NCI-H446 treated with DMSO at 0.1 percent for 48 hours (cell line): Measurements from ENCODE around the gene DBN1.
"Not testable (repeated sequence)": the region's sequence is repeated elsewhere in the genome, so short reads cannot be mapped to it uniquely, and the experiment has no call there.

ENCODE experiments used
- DNase-seq: peaks from one replicate; lab custom pipeline; 2025; lab: John Stamatoyannopoulos, UW

The DBN1 gene

DNA sequence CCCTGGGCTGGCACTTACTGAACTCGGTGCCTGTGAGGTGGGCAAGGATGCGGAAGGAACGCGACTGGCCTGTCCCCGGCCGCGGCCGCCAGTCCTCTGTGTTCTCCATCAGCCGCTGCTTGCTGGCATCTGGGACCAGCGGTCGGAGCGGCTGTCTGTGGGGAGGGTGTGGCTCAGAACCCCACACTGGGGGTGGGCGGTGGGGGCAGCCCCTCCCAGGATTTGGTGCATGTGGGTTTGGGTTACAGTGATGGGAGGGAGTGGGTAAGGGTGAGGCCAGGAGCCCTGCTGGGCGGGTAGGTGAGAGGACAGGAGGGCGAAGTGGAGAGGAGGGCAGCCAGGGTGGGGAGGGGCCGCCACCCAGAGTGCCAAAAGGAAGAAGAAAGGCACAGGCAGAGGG lies 17.6 kb upstream of the DBN1 start:
- no peak for DNase-seq

DNA sequence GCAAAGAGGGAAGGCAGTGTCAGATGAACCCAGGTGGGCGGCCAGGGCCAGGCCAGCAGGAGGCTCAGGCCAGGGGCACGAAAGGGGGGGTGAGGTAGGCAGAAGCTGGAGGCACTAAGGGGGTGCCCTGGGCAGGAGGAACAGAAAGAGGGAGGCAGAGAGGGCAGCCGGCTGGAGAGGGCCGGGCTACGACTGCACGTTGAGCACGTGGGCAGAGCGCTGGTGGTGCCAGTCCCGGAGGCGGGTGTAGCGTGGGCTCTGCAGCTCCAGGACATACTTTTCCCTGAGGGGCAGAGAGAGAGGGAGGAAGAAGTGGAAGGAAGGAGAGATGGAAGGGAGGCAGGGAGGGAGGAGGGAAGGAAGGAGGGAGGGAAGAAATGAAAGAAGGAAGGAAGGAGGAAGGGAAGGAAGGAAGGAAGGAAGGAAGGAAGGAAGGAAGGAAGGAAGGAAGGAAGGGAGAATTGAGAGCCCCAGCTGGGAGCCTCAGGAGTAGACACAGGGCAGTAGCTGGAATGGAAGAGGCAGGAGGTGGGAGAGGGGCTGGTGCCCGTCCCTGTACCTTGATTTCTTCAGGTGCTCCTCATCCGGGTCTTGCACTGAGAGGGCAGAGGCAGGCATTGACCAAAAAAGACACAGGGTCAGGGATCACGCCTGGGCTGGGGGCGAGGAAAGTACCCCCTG lies 17.0 kb upstream of the DBN1 start:
- no peak for DNase-seq

DNA sequence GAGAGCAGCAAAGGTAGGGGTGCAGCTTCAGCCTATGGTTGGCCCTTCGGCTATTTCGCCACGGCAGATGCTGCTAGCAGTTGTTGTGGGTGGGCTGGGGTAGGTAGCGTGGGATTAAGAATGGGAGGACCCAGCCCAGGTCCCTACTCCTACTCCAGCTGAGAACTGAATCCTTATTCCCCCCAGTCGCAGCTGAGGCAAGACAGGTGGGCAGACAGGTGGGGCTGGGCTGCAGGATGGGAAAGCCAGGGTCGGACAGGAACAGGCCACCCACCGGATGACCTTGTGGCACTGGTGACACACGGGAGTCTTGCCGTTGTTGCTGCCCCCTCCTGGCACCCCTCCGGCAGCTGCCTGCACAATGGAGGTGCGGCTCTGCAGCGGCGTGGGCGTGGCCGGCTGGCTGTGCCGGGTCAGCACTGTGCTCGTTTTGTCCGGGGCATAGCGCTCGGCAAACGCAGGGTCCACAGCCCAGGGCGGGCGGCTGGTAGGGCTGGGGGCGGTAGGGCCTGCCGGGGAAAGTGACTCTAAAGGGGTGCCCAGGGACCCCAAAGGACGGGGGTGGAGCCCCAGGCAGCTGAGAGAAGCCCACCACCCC lies 15.8 kb upstream of the DBN1 start:
- DNase-seq: no peak

DNA sequence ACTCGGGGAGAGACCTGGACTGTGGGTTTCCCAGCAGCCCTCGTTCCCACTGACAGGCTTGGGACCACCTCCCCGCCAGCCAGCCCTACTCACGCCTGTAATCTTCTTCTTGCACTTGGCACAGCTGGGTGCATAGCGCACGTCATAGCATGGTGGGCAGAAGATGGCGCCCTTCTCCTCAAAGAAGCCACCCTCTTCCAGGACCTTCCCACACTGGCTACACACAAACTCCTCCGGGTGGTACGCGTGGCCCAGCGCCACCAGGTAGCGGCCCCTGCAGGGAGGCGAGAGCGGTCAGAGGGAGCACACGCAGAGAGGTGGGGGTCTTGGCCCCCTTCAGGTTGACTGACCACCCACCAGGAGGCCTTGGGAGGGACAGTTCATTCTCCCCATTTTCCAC lies 14.5 kb upstream of the DBN1 start:
- no peak for DNase-seq

DNA sequence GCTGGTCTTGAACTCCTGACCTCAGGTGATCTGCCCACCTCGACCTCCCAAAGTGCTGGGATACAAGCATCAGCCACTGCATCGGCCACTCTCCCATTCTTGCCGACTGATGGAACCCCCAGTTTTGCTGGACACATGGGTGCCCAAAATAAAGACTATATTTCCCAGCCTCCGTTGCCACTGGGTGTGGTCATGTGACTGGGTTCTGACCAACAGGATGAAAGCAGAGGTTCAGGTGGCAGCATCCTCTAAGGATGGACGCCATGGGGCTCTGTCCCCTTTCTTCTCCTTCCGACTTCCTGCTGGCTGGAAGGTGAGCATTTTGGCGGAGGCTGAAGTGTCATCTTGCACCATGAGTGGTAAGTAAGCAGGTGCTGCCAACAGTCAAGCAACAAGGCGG lies 13.7 kb upstream of the DBN1 start:
- no peak for DNase-seq

DNA sequence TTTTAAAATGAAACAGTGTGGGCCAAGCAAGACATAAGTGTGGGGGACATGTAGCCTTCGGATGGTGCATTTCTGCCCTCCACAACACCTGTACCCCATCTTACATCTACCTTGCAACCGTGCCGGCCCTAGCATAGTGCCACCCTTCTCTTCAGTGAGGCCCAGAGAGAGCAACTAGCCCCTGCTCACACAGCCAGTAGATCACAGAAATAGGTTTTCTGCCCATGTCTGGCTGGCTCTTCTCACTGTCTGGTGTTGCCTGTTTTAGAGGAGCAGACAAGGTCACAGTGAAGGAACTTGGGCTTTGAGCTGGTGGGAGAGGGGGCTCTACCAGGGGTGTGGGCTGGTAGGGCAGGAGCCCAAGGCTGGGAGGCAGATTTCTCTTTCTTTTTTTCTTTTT lies 12.8 kb upstream of the DBN1 start:
- no peak for DNase-seq

DNA sequence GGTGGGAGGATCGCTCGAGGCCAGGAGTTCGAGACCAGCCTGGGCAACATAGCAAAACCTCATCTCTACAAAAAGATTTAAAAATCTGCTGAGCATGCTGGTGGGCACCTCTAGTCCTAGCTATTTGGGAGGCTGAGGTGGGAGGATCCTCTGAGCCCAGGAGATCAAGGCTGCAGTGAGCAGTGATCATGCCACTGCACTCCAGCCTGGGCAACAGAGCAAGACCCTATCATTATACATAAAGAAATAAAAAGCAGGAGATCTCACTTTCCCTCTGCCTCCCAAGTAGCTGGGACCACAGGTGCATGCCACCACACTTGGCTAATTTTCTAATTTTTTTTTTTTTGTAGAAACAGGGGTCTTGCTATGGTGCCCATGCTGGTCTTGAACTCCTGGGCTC lies 12.3 kb upstream of the DBN1 start:
- DNase-seq: not testable (repeated sequence)

DNA sequence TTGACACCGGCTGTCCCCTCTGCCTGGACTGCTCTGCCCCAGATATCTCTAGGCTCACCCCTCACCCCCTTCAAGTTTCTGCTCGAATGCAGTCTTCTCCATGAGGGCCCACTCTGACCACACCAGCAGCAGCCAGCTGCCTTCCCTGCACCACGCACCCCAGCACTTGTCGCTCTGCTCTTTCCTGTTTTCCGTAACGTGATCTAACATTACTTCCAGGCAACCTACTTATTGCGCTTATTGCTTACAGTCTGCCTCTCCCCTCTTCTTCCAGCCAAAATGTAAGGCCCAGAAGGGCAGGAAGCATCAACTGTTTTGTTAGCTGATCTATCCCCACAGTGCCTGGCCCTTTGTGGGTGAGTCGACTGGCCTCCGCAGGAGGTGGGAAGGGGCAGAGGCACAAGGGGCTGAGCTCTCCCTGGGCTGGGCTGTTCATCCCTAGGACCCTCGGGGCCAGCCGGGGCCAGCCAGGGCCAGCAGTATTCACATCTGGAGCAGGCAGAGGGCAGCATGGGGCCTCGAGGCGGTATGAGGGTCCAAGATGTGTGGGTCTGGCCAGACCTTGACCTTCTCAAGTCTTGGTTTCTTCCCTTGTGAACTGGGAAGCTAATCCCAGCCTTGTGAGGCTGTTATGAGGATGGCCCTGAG lies 11.6 kb upstream of the DBN1 start:
- DNase-seq: no peak

DNA sequence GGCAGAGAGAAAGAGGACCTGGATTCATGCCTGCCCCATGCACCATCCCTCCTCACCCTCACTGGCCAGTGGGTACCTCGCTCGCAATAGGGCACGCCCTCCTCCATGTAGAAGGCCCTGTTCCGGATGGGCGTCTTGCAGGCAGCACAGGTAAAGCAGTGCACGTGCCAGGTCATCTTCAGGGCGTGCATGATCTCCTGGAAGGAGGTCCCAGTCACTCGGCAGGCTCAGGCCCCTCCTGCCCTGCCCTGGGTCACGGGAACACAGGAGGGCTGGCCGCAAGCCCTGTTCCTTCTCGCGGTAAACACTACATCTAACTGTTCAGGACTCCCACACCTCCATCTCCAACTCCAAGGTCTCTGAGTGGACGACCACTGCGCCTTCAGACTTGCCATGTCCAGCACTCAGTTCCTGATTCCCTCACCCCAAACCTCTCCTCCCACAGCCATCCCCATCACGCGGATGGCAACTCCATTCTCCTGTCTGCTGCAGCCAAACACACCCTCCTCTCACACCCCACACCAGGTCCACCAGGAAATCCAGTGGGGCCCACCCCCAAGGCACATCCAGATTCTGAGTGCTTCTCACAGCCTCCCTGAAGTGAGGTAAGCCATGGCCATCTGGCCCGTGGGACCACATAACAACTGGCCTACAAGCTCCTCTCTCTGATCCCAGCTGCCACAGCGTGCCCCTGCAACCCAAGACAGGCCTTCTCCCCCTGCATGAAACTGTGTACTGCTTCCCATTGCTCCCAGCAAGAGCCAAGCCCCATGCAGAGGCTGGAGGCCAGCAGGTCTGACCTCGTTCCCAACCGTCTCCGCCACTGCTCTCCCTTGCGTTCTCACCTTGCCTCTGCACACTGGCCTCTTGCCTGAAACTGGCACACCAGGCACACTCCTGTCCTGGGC lies 10.8 kb upstream of the DBN1 start:
- no peak for DNase-seq

DNA sequence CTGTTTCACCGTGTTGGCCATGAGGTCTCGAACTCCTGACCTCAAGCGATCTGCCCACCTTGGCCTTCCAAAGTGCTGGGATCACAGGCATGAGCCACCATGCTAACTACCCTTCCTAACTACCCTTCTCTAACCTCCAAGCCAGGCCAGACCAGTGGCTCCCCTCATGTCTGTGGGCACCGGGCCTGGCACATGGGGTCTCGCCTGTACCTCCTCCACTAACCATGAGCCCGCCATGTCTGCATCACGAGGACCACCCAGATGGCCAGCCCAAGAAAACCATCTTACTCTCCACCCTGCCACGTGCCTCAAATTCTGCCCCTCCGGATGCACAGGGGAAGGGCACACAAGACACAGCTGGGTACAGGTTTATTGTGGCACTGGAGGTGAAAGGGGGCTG lies 9.6 kb upstream of the DBN1 start:
- no peak for DNase-seq

DNA sequence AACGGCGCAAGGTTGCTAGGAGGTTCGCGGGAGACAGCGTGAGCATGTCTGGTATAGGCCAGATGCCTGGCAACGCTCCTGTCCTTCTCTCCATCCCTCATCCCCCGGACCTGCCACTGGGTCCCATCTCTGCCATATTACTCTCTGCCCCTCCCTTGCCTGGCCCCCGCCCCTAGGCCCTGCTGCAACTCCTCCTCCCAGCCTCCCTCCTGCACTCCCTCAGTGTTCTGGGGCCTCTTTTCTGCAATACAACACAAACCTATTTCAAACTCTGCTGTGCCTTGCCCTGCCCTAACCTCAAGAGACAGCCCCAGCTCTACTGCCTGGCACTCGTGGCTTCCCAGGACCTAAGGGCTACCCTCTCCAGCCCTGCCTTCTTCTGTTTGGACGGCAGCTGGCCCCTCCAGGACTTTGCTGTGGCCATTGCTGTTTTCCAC lies 8.9 kb upstream of the DBN1 start:
- no peak for DNase-seq

DNA sequence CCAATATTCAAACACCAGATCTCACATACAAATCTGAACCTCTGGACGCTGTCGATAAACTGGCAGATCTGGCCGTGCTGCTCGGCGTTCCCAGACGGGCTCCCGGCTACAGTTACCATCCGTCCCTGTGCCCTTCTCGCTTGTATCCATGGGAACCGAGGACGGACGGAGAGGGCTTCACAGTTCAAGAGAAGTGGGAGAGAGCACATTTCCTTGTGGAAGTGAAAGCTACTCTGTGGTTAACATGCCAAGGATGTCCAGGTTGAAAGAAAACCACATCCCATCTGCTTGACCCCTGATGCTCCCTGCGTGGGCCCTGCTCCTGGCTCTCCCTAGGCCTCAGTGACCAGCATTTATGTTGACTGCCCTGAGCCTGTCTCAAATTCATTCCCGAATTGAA lies 6.3 kb upstream of the DBN1 start:
- no peak for DNase-seq

DNA sequence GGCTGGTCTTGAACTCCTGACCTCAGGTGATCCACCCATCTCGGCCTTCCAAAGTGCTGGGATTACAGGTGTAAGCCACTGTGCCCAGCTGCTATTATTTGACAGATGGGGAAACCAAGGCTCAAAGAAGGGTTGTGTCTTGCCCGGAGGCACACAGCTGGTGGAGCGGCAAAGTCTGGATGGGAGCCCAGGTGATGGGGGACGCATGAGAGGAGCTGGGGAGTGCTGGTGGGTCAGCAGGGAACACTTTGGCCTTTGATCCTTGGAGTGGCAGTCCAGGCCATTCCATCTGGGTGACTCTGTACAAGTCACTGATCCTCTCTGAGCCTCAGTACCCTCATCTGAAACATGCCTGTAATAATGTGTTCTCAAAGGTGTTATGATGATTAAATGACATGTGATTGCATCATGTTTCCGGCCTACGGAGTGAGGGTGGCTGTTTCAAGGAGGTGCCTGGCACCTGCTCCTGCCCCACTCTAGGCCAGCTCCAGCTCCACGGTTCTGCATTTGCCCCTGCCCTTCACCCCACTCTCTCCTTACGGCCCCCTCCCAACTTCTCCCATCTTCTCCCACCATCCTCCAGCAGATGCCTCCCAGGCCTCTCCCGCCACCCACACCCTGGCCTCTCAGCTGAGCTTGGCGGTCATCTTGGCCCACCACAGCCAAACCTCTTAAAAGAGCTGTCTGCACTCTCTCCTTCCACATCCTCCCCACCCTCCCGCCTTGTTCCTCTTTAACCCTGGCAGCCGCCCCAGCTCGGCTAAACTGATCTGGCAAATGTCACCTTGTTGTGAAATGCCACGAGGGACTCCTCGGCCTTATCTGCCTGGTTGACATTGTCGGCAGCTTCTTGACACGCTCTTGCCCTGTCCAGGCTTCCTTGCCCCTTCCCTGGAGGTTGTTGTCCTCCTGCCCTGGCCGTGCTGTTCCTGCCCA lies 5.5 kb upstream of the DBN1 start:
- no peak for DNase-seq

DNA sequence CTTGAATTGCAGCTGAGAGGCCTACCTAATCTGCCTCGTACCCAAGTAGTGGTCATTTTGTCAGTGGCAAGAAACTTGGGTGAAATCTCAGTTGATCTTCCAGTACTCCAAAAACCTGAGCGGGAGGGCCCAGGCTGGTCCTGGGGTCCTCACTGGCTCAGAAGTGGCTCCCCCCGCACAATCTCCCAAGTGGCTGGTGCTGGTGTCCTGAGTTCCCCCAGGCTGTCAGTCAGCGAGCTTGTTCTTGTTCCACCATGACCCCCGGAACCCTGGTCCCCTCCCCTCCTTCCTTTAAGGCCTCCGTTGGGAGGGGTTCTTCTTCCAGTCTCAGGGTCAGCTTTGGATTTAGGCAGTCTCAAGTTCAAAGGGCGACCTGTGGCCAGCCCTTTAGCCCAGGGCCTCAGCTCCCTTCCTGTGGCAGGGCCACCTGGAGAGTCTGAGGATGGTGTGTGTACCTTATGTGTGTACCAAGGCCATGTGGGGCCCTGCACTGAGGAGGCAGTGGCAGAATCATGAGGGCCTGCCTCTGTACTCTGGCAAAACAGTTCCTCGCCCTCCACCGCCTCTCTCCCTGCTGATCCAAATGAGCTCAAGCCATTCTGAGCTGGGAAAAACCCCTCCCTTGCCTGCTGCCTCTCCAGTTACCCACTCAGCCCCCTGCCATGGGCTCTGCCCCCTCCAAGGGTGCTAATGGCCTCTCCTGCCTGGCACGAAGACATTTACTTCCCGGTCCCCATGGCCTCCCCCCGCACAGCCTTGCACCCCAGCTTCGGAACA lies 4.5 kb upstream of the DBN1 start:
- no peak for DNase-seq

DNA sequence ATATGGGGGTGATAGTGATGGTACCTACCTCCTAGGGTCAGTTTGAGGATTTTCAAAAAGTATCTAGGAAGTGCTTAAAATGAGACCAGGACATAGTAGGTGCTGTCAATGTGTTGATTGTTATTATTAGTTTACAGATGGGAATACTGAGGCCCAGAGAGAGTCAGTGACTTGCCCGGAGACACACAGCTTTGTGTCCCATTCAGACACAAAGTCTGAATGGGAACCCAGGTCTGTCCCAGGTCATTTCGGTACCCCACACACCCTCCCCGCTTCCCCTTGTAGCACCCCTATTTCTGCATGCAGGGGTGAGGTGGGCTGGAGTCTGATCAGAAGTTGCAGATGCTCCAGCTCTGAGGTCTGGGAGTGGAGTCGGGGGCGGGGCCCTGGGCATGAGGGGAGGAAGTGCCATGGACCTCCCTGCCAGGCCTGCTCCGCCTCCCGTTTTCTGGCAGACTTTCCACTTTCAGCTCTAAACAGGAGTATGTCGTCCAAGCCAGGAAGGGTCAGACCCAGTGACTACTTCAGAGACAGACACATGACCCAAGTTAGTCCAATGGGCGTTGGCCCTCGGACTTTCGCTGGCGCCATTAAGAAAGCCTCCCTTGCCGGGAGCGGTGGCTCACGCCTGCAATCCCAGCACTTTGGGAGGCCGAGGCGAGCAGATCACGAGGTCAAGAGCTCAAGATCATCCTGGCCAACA lies 3.2 kb upstream of the DBN1 start:
- no peak for DNase-seq

DNA sequence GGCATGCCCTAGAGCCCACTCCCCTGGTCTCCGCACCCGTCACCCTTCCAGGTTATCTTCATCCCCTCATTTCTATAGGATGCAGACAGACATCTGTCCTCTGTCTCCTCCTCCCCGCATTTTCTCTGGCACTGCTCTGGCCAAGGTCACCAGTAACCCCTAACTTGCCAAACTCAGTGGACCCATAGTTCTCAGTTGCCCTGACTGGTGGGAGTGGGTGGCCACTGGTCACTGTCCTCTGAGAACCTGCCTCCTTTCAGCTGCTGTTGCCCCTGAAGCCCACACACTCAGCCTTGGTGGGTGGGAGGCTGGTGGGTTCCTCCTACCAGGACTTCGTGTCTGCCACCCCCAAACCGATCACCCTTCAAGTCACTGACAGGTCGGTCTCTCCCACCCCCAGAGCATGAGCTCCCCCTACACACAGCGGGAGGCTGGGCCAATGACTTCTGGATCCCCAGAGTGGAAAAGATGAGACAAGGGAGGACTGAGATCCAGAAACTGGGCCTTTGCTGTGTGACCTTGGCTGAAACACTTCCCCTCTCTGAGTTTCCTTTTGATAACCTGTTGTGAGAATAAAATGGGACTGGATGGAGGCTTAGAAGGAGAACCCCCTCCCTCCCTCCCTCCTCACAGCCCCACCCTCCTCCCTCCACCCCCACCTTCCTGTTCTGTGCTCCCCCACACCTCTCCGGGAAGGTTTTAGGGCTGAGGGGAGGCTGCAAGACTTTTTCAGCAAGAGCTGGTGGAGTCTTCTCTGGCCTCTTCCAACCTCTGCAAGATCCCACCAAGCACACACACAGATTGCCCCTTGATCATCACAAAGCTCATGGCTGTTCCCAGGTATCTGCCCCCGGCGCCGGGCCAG lies 2.4 kb upstream of the DBN1 start:
- DNase-seq: no peak

DNA sequence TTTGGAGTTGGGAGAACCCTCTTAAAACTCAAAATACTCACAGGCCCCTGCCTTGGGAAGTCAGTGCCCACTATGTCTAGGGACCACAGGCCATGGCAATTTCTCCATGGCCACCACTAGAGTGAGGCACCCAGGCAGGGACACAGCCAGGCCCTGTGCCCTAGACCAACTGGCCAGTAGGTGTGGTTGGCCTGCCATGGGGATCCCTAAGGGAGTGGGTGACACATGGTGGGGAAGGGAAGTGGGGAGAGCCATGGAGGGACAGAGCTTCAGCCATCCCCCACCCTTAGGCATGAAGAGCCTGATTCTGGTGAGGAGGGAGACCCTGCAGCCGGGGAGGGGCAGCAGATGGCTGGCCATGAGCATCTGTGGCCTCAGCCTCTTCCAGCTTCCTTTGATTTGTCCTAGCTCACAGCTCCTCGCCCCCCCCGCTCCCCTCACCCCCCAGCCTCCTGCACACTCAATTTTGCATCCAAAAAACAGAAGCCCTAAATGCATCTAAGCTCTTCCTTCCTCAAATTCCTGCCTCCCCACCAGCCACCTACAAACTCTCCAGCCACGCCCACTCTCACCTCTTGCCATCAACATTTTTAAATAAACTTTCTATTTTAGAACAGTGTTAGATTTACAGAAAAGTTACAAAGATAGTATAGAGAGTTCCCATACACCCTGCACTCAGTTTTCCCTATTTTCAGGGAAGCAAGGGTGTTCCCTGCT lies 1.6 kb upstream of the DBN1 start:
- DNase-seq: no peak

DNA sequence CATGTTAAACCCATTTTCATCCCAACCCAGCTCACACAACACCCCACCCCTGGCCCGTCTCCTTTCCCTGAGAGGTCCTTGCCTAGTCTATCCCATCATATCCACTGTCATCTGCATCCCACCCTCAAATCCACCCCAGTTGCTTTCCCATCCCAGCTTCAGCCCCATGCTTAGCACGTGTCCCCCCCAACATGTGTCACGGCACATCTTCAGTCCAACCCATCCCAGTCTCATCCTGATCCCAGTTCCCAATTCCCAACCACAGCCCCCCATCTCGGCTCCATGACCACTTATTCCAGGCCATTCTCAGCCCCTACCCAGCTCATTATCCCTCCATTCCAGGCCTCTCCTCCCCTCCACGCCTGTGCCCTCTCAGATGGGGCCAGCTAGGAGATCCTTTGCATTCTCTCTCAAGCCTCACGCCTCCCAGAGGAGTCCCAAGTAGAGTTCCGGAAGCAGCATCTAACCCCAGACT lies 605 bp upstream of the DBN1 start:
- no peak for DNase-seq
